ENCODE data around the gene PTGDR.

The PTGDR gene

GRCh38 chr14:52267501-52268278 is at the start of gene PTGDR:
TSS of gene PTGDR (plus strand) at chr14:52267698. CDS start at chr14:52267815, 117 bp downstream.
- no peak for DNase-seq (ENCODE audit: low read depth in 3 of 3)

- DNase-seq (ENCODE audit: low read depth in 3 of 3), result no peak
These were observed 47.9 kb upstream of the PTGDR start for GRCh38 chr14:52219488-52220084.

- DNase-seq (ENCODE audit: low read depth in 3 of 3), result no peak
These were observed 46.3 kb upstream of the PTGDR start for GRCh38 chr14:52220924-52221811.

GRCh38 chr14:52222901-52223300 is 44.6 kb upstream of the PTGDR start:
- DNase-seq (ENCODE audit: low read depth in 3 of 3), result no peak

GRCh38 chr14:52227619-52228222 is 39.8 kb upstream of the PTGDR start:
- no peak for DNase-seq (ENCODE audit: low read depth in 3 of 3)

- no peak for DNase-seq (ENCODE audit: low read depth in 3 of 3)
These were observed 33.8 kb upstream of the PTGDR start for GRCh38 chr14:52233693-52234092.

- DNase-seq (ENCODE audit: low read depth in 3 of 3), result no peak
These were observed 32.1 kb upstream of the PTGDR start for GRCh38 chr14:52235434-52235833.

- DNase-seq (ENCODE audit: low read depth in 3 of 3), result no peak
These were observed 31.5 kb upstream of the PTGDR start for GRCh38 chr14:52235866-52236510.

- no peak for DNase-seq (ENCODE audit: low read depth in 3 of 3)
These were observed 28.8 kb upstream of the PTGDR start for GRCh38 chr14:52238682-52239081.

GRCh38 chr14:52240623-52241022 is 26.9 kb upstream of the PTGDR start:
- DNase-seq (ENCODE audit: low read depth in 3 of 3), result no peak

- DNase-seq (ENCODE audit: low read depth in 3 of 3), result no peak
These were observed 26.3 kb upstream of the PTGDR start for GRCh38 chr14:52241087-52241793.

- no peak for DNase-seq (ENCODE audit: low read depth in 3 of 3)
These were observed 23.2 kb upstream of the PTGDR start for GRCh38 chr14:52244328-52244727.

- DNase-seq (ENCODE audit: low read depth in 3 of 3), result no peak
These were observed 22.5 kb upstream of the PTGDR start for GRCh38 chr14:52244997-52245396.

- DNase-seq (ENCODE audit: low read depth in 3 of 3), result no peak
These were observed 19.4 kb upstream of the PTGDR start for GRCh38 chr14:52248057-52248456.

- no peak for DNase-seq (ENCODE audit: low read depth in 3 of 3)
These were observed 15.8 kb upstream of the PTGDR start for GRCh38 chr14:52251724-52252123.

- no peak for DNase-seq (ENCODE audit: low read depth in 3 of 3)
These were observed 14.0 kb upstream of the PTGDR start for GRCh38 chr14:52253503-52253902.

GRCh38 chr14:52254086-52254485 is 13.4 kb upstream of the PTGDR start:
- no peak for DNase-seq (ENCODE audit: low read depth in 3 of 3)

- DNase-seq (ENCODE audit: low read depth in 3 of 3), result no peak
These were observed 8.7 kb upstream of the PTGDR start for GRCh38 chr14:52258783-52259182.

- DNase-seq (ENCODE audit: low read depth in 3 of 3), result no peak
These were observed 8.1 kb upstream of the PTGDR start for GRCh38 chr14:52259434-52259833.

- DNase-seq (ENCODE audit: low read depth in 3 of 3), result no peak
These were observed 4.9 kb upstream of the PTGDR start for GRCh38 chr14:52262600-52262999.

- no peak for DNase-seq (ENCODE audit: low read depth in 3 of 3)
These were observed 4.3 kb upstream of the PTGDR start for GRCh38 chr14:52263190-52263589.
